Naive thymus-derived CD4-positive, alpha-beta T cell (primary cell): ENCODE results near the gene SLC30A4. TPM values are rescaled to one million over a fixed set of nuclear protein-coding genes. Genes with fewer than 3 reads are reported as not detected.
A peak's percentile ranks its signal among the peaks of the same experiment; 100 is the strongest.
"Not testable (repeated sequence)": the region's sequence is repeated elsewhere in the genome, so short reads cannot be mapped to it uniquely, and the experiment has no call there.

Source experiments
- ATAC-seq: fragments of 150-1000 bp; cut with Tn5 transposase; 2 replicates; pipeline ENCODE4 v1.10.0; 2021; ENCODE audit warnings: mild to moderate bottlenecking, moderate library complexity
- CTCF ChIA-PET: fragments of 350-600 bp; sonication (Branson Sonifier 250); formaldehyde crosslinking; loops from one replicate; lab custom pipeline; 2021; ENCODE audit warnings: antibody characterized with exemption; lab: Charles Lee
- POLR2A ChIA-PET: fragments of 350-600 bp; sonication (Branson Sonifier 250); formaldehyde crosslinking; loops from one replicate; lab custom pipeline; 2021; ENCODE audit warnings: antibody characterized with exemption, inconsistent platforms; lab: Charles Lee
- DNase-seq, 9 donors: peaks; one replicate each; pipeline versions ENCODE4 v3.0.0 to v3.0.0-alpha.2; 2020 to 2022; ENCODE audit warnings: mixed read lengths in 1 of 9
- H3K27ac ChIP-seq: one replicate; pipeline ENCODE4 v1.7.0; 2013; ENCODE audit warnings: mild to moderate bottlenecking, low read depth, low read length, moderate library complexity
- H3K27me3 ChIP-seq, 2 donors: one replicate each; pipeline ENCODE4 v1.7.0; 2013; ENCODE audit warnings: low read length in 2 of 2, mild to moderate bottlenecking in 2 of 2, moderate library complexity in 2 of 2; ENCODE audit not compliant: control insufficient read depth in 2 of 2, insufficient read depth in 2 of 2
- H3K36me3 ChIP-seq, 3 experiments: 1 replicate in 2 of 3; 2 replicates in 1 of 3; pipeline ENCODE4 v1.7.0; 2013; ENCODE audit warnings: low read length in 3 of 3, mild to moderate bottlenecking in 3 of 3, moderate library complexity in 1 of 3; ENCODE audit not compliant: insufficient read depth in 3 of 3, control insufficient read depth in 2 of 3
- H3K4me1 ChIP-seq, 2 donors: one replicate each; pipeline ENCODE4 v1.7.0; 2013; ENCODE audit warnings: low read length in 2 of 2, mild to moderate bottlenecking in 2 of 2, moderate library complexity in 1 of 2; ENCODE audit not compliant: control insufficient read depth in 2 of 2, insufficient read depth in 2 of 2
- H3K4me3 ChIP-seq: 2 replicates; pipeline ENCODE4 v1.7.0; 2013; ENCODE audit warnings: mild to moderate bottlenecking, low read length
- H3K9me3 ChIP-seq, 3 experiments: 1 replicate in 2 of 3; 2 replicates in 1 of 3; pipeline ENCODE4 v1.7.0; 2013; ENCODE audit warnings: low read length in 3 of 3; ENCODE audit not compliant: control insufficient read depth in 2 of 3
- H3K27ac Mint-ChIP-seq, 9 donors: one replicate each; pipeline ENCODE4 v1.8.0; 2020 to 2022; ENCODE audit warnings: mixed read lengths in 9 of 9, mild to moderate bottlenecking in 8 of 9, moderate library complexity in 5 of 9, inconsistent platforms in 2 of 9
- H3K27me3 Mint-ChIP-seq, 5 donors: one replicate each; pipeline ENCODE4 v1.8.0; 2021 to 2022; ENCODE audit warnings: mixed read lengths in 5 of 5, mild to moderate bottlenecking in 1 of 5
- H3K36me3 Mint-ChIP-seq, 5 donors: one replicate each; pipeline ENCODE4 v1.8.0; 2020 to 2022; ENCODE audit warnings: mixed read lengths in 5 of 5, mild to moderate bottlenecking in 3 of 5, inconsistent platforms in 1 of 5
- H3K4me1 Mint-ChIP-seq, 7 donors: one replicate each; pipeline ENCODE4 v1.8.0; 2020 to 2022; ENCODE audit warnings: mixed read lengths in 7 of 7, mild to moderate bottlenecking in 3 of 7, inconsistent platforms in 1 of 7
- H3K4me3 Mint-ChIP-seq, 10 donors: one replicate each; pipeline ENCODE4 v1.8.0; 2020 to 2022; ENCODE audit warnings: mild to moderate bottlenecking in 10 of 10, mixed read lengths in 10 of 10, moderate library complexity in 6 of 10, inconsistent platforms in 2 of 10
- H3K9me3 Mint-ChIP-seq, 11 donors: one replicate each; pipeline ENCODE4 v1.8.0; 2020 to 2022; ENCODE audit warnings: mixed read lengths in 11 of 11, mild to moderate bottlenecking in 4 of 11, inconsistent platforms in 1 of 11, moderate library complexity in 1 of 11
- intact Hi-C, 2 donors: fragments of 100-400 bp; cut with micrococcal nuclease; formaldehyde crosslinking; loops; one replicate each; pipeline ENCODE4 v1.15.1; 2023
- polyA plus RNA-seq, 2 donors: library from polyadenylated mRNA; unstranded; fragments of 300-500 nt; fragmentation: Illumina TruSeq; gene quantifications; one replicate each; pipeline ENCODE4 v1.2.3, GENCODE V29; 2021
- total RNA-seq, 6 experiments: library from RNA in 5 of 6; stranded (reverse) in 5 of 6; gene quantifications; 1 replicate in 5 of 6; 2 replicates in 1 of 6; pipeline ENCODE4 v1.2.3 and lab custom pipeline; 2021 to 2026

The SLC30A4 gene
- total and polyA plus RNA-seq, 7 experiments from 2014 or later = 2.0 to 4.4 (median 2.9) TPM

- intact Hi-C loops = no loop called here
- Mint-ChIP-seq H3K27me3 (peaks cover 0 to 12% (median 0%) of the 10 kb centered on the region in 5 donors), H3K36me3 (no peaks in the 10 kb centered on the region), H3K4me3 (no peak overlapping the region), H3K9me3 (no peaks in the 10 kb centered on the region), H3K27ac (no peak overlapping the region), H3K4me1 (no peaks in the 10 kb centered on the region)
- Histone ChIP-seq H3K27me3 (no peaks in the 10 kb centered on the region), H3K4me1 (no peaks in the 10 kb centered on the region), H3K4me3 (no peak overlapping the region), H3K27ac (no peak overlapping the region), H3K36me3 (no peaks in the 10 kb centered on the region), H3K9me3 (no peaks in the 10 kb centered on the region)
- CTCF ChIA-PET = no interaction called here
- POLR2A ChIA-PET = no interaction called here
- no peak for DNase-seq
- ATAC-seq = no peak
Observed at GRCh38 chr15:45536934-45537333, 14.4 kb upstream of the SLC30A4 start.

- ChIA-PET POLR2A (interaction anchor here (0.6 kb wide), 1 partner anchor 15 kb away, joined by 3 read pairs; no protein-coding TSS in a partner anchor), CTCF (no interaction called here)
- H3K27me3 Mint-ChIP-seq = peaks cover 0 to 17% (median 3%) of the 10 kb centered on the region in 5 donors
- H3K9me3 Mint-ChIP-seq = no peaks in the 10 kb centered on the region
- no peak overlapping the region for H3K27ac ChIP-seq
- no peak overlapping the region for H3K4me3 ChIP-seq
- H3K36me3 Mint-ChIP-seq = no peaks in the 10 kb centered on the region
- H3K4me3 Mint-ChIP-seq = no peak overlapping the region
- intact Hi-C loops = no loop called here
- no peak overlapping the region for H3K27ac Mint-ChIP-seq
- H3K4me1 ChIP-seq = no peaks in the 10 kb centered on the region
- H3K4me1 Mint-ChIP-seq = no peaks in the 10 kb centered on the region
- no peak for ATAC-seq
- H3K27me3 ChIP-seq = no peaks in the 10 kb centered on the region
- no peak for DNase-seq
- H3K9me3 ChIP-seq = no peaks in the 10 kb centered on the region
- H3K36me3 ChIP-seq = no peaks in the 10 kb centered on the region
Observed at GRCh38 chr15:45535486-45536042, 13.0 kb upstream of the SLC30A4 start.

DNA sequence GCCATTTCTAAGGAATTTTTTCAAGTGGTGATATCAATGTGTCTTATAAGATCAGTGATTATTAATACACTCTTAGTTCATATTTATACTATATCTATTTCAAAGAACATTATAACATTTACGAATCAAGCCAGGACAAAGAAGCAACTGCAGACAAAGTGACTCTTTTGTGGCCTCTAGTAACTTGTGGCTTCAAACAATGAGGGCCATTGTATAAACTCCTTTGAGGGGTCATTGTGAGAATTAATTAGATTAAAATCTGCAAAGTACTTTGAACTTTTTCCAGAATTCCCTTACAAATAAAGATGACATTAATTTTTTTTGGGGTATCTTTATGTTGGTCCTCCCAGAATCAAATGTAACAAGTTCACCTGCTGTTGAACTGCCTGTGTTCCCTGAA is 12.3 kb upstream of the SLC30A4 start:
- ChIA-PET POLR2A (interaction anchor here (0.6 kb wide), 1 partner anchor 16 kb away, joined by 3 read pairs; no protein-coding TSS in a partner anchor), CTCF (no interaction called here)
- ATAC-seq (no peak), DNase-seq (no peak)
- Histone ChIP-seq H3K36me3 (no peaks in the 10 kb centered on the region), H3K4me1 (no peaks in the 10 kb centered on the region), H3K27me3 (no peaks in the 10 kb centered on the region), H3K9me3 (no peaks in the 10 kb centered on the region), H3K27ac (no peak overlapping the region), H3K4me3 (no peak overlapping the region)
- intact Hi-C loops = no loop called here
- peaks cover 0 to 17% (median 3%) of the 10 kb centered on the region in 5 donors for H3K27me3 Mint-ChIP-seq
- no peaks in the 10 kb centered on the region for H3K9me3 Mint-ChIP-seq
- H3K36me3 Mint-ChIP-seq = no peaks in the 10 kb centered on the region
- H3K4me1 Mint-ChIP-seq = no peaks in the 10 kb centered on the region
- no peak overlapping the region for H3K27ac Mint-ChIP-seq
- H3K4me3 Mint-ChIP-seq = no peak overlapping the region

GRCh38 chr15:45532892-45533291 is 10.3 kb upstream of the SLC30A4 start:
- H3K27me3 ChIP-seq, H3K27ac Mint-ChIP-seq, ATAC-seq, H3K9me3 Mint-ChIP-seq, H3K4me1 Mint-ChIP-seq, CTCF ChIA-PET, H3K4me3 ChIP-seq, H3K27ac ChIP-seq, H3K36me3 ChIP-seq, DNase-seq, H3K4me1 ChIP-seq, H3K4me3 Mint-ChIP-seq, H3K36me3 Mint-ChIP-seq, H3K9me3 ChIP-seq, intact Hi-C loops: not testable (repeated sequence)
- POLR2A ChIA-PET = interaction anchor here (0.6 to 1.2 kb wide), 2 partner anchors 120 to 367 kb away, joined by 3 to 8 read pairs; no protein-coding TSS in a partner anchor
- peaks cover 0 to 25% (median 3%) of the 10 kb centered on the region in 5 donors for H3K27me3 Mint-ChIP-seq

DNA sequence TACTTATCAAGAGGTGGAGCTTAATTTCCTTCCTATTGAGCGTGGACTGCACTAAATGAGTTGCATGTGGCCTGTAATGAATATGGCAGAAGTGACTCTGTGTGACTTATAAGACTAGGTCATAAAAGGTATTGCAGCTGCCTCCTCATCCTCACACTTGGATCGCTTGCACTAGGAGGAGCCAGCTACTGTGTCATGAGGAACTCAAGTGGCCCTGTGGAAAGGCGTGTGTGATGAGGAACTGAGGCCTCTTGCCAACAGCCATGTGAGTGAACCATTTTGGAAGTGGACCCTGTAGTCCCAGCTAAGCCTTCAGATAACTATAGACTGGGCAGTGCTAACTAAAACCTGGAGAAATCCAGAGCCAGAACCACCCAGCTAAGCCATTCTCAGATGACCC is 7.1 kb upstream of the SLC30A4 start:
- POLR2A ChIA-PET = no interaction called here

DNA sequence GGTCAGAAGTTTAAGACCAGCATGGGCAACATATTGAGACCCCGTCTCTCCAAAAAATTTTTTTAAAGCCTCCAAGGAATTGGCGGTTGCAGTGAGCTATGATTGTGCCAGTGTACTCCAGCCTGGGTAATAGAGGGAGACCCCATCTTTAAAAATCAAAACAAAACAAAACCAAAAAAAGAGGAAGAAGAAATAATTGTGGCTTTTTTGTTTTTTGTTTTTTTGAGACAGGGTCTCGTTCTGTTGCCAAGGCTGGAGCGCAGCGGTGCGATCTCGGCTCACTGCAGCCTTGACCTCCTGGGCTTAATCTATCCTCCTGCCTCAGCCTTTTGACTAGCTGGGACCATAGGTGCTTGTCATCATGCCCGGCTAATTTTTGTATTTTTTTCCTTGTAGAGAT is 4.5 kb upstream of the SLC30A4 start:
- H3K4me3 ChIP-seq = no peak overlapping the region
- Mint-ChIP-seq H3K4me1 (peaks cover under 1 to 7% (median 6%) of the 10 kb centered on the region in 7 donors), H3K27ac (peak overlapping the region in 1 of 9 donors; percentile 8), H3K9me3 (no peaks in the 10 kb centered on the region), H3K4me3 (no peak overlapping the region), H3K36me3 (no peaks in the 10 kb centered on the region), H3K27me3 (peaks cover 0 to 50% (median 2%) of the 10 kb centered on the region in 5 donors)
- no peaks in the 10 kb centered on the region for H3K27me3 ChIP-seq
- CTCF ChIA-PET = no interaction called here
- intact Hi-C loops = loop anchor here (10.0 kb wide), 2 partner anchors 178 to 332 kb away; no protein-coding TSS in a partner anchor
- DNase-seq = no peak
- POLR2A ChIA-PET = interaction anchor here (0.6 kb wide), 1 partner anchor 1631 kb away, joined by 3 read pairs; no protein-coding TSS in a partner anchor
- ATAC-seq = no peak
- H3K27ac ChIP-seq = no peak overlapping the region
- peaks cover 0 to 3% (median 0%) of the 10 kb centered on the region in 3 experiments for H3K36me3 ChIP-seq
- no peaks in the 10 kb centered on the region for H3K9me3 ChIP-seq
- no peaks in the 10 kb centered on the region for H3K4me1 ChIP-seq

More for the DNA sequence above, 7.1 kb upstream of the SLC30A4 start:
- Mint-ChIP-seq H3K4me1 (no peaks in the 10 kb centered on the region), H3K36me3 (no peaks in the 10 kb centered on the region), H3K9me3 (no peaks in the 10 kb centered on the region), H3K27ac (no peak overlapping the region), H3K4me3 (no peak overlapping the region), H3K27me3 (peaks cover 0 to 43% (median 3%) of the 10 kb centered on the region in 5 donors)
- intact Hi-C loops = loop anchor here (10.0 kb wide), 2 partner anchors 175 to 335 kb away; no protein-coding TSS in a partner anchor
- Histone ChIP-seq H3K27ac (no peak overlapping the region), H3K4me3 (no peak overlapping the region), H3K9me3 (no peaks in the 10 kb centered on the region), H3K4me1 (no peaks in the 10 kb centered on the region), H3K36me3 (no peaks in the 10 kb centered on the region), H3K27me3 (no peaks in the 10 kb centered on the region)
- CTCF ChIA-PET = no interaction called here
- ATAC-seq = no peak
- no peak for DNase-seq

DNA sequence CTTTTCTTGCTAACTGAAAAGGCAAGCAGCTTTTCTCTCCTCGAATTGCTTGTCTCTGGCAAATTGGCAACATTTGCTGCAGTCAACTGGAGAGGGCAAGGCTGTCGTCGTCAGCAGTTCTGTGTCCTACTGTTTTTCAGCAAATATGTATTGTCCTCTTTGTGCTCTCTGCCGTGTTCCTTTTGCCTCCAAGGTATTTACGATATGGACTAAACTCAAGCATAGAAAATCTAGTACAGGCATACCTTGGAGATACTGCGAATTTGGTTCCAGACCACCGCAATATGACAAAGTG is 558 bp upstream of the SLC30A4 start:
- Mint-ChIP-seq H3K4me3 (peak overlapping the region; percentile 91 to 96 (median 93)), H3K27me3 (peaks cover 0 to 40% (median 0%) of the 10 kb centered on the region in 5 donors), H3K4me1 (peaks cover 23 to 40% (median 32%) of the 10 kb centered on the region in 7 donors), H3K36me3 (peaks cover 2 to 4% (median 2%) of the 10 kb centered on the region in 5 donors), H3K9me3 (no peaks in the 10 kb centered on the region), H3K27ac (peak overlapping the region; percentile 34 to 90 (median 85))
- no peaks in the 10 kb centered on the region for H3K27me3 ChIP-seq
- no peaks in the 10 kb centered on the region for H3K9me3 ChIP-seq
- ChIA-PET CTCF (no interaction called here), POLR2A (interaction anchor here (0.8 to 1.4 kb wide), 2 partner anchors 63 to 64 kb away, joined by 3 to 4 read pairs; partner anchors contain the start of gene BLOC1S6)
- DNase-seq (no peak), ATAC-seq (no peak)
- intact Hi-C loops = loop anchor here (2.0 to 10.0 kb wide), 5 partner anchors 64 to 328 kb away; partner anchors contain the start of gene SQOR (in 1 of the 2)
- H3K4me3 ChIP-seq = peak overlapping the region; percentile 66
- peaks cover 0 to 8% of the 10 kb centered on the region in 2 donors for H3K4me1 ChIP-seq
- H3K36me3 ChIP-seq = peaks cover 0 to 5% (median 0%) of the 10 kb centered on the region in 3 experiments
- H3K27ac ChIP-seq = peak overlapping the region; percentile 64
